ENCODE data around the gene LARP7. TPM values are rescaled to one million over a fixed set of nuclear protein-coding genes. Genes with fewer than 3 reads are reported as not detected.
A peak's percentile ranks its signal among the peaks of the same experiment; 100 is the strongest.

Gene LARP7
- total RNA-seq, 1 donor from 2014 or later: 33.9 TPM

- H3K36me3 Mint-ChIP-seq (ENCODE audit: low read depth, unreplicated experiment): peaks cover 2% of the 10 kb centered on the region
- Histone ChIP-seq H3K4me2 (ENCODE audit: low read length) (no peak overlapping the region), H3K4me3 (ENCODE audit: insufficient read depth, low read depth, low read length) (no peak overlapping the region), H3K9me3 (ENCODE audit: insufficient read depth, low read depth, low read length) (no peaks in the 10 kb centered on the region), H3K27ac (ENCODE audit: low read depth, low read length) (peak overlapping the region; percentile 74), H3K79me2 (ENCODE audit: insufficient read depth, low read length) (peaks cover 1% of the 10 kb centered on the region), H3K27me3 (ENCODE audit: insufficient read depth, low read length) (no peaks in the 10 kb centered on the region), H2AFZ (ENCODE audit: low read depth, low read length) (no peak overlapping the region), H4K20me1 (ENCODE audit: insufficient read depth, low read length) (no peaks in the 10 kb centered on the region), H3K4me1 (ENCODE audit: insufficient read depth, low read length) (peaks cover 8% of the 10 kb centered on the region), H3K36me3 (ENCODE audit: insufficient read depth, low read length) (peaks cover 19% of the 10 kb centered on the region), H3K9ac (ENCODE audit: low read length) (no peak overlapping the region)
- H3K27ac Mint-ChIP-seq (ENCODE audit: unreplicated experiment): no peak overlapping the region
- H3K4me1 Mint-ChIP-seq (ENCODE audit: low read depth, unreplicated experiment): no peaks in the 10 kb centered on the region
- no peaks in the 10 kb centered on the region for H3K9me3 Mint-ChIP-seq (ENCODE audit: unreplicated experiment)
- peak; percentile 10 for DNase-seq (ENCODE audit: low read depth)
- H3K4me3 Mint-ChIP-seq (ENCODE audit: unreplicated experiment): no peak overlapping the region
- TF ChIP-seq CTCF (IDR thresholded peaks at IDR 0.05; ENCODE audit: insufficient read depth, low read depth, low read length) (no peak), EZH2 (IDR thresholded peaks at IDR 0.05; ENCODE audit: insufficient read depth, low read length) (no peak)
- no peaks in the 10 kb centered on the region for H3K27me3 Mint-ChIP-seq (ENCODE audit: low read depth, unreplicated experiment)
- no peak for FAIRE-seq
Measured at GRCh38 chr4:112647785-112648184, 10.8 kb downstream of the LARP7 start.

GRCh38 chr4:112648263-112649054 lies 11.5 kb downstream of the LARP7 start:
- Histone ChIP-seq H3K4me1 (ENCODE audit: insufficient read depth, low read length) (peaks cover 8% of the 10 kb centered on the region), H3K4me2 (ENCODE audit: low read length) (peak overlapping the region; percentile 71), H3K9ac (ENCODE audit: low read length) (peak overlapping the region; percentile 47), H3K79me2 (ENCODE audit: insufficient read depth, low read length) (no peaks in the 10 kb centered on the region), H3K9me3 (ENCODE audit: insufficient read depth, low read depth, low read length) (no peaks in the 10 kb centered on the region), H4K20me1 (ENCODE audit: insufficient read depth, low read length) (no peaks in the 10 kb centered on the region), H3K27ac (ENCODE audit: low read depth, low read length) (peak overlapping the region; percentile 74), H3K36me3 (ENCODE audit: insufficient read depth, low read length) (peaks cover 19% of the 10 kb centered on the region), H3K4me3 (ENCODE audit: insufficient read depth, low read depth, low read length) (peak overlapping the region; percentile 25), H3K27me3 (ENCODE audit: insufficient read depth, low read length) (no peaks in the 10 kb centered on the region), H2AFZ (ENCODE audit: low read depth, low read length) (no peak overlapping the region)
- TF ChIP-seq EZH2 (IDR thresholded peaks at IDR 0.05; ENCODE audit: insufficient read depth, low read length) (no peak), CTCF (IDR thresholded peaks at IDR 0.05; ENCODE audit: insufficient read depth, low read depth, low read length) (no peak)
- DNase-seq (ENCODE audit: low read depth): peak; percentile 54
- FAIRE-seq: no peak
- Mint-ChIP-seq H3K36me3 (ENCODE audit: low read depth, unreplicated experiment) (peaks cover 2% of the 10 kb centered on the region), H3K9me3 (ENCODE audit: unreplicated experiment) (no peaks in the 10 kb centered on the region), H3K27ac (ENCODE audit: unreplicated experiment) (no peak overlapping the region), H3K4me1 (ENCODE audit: low read depth, unreplicated experiment) (no peaks in the 10 kb centered on the region), H3K27me3 (ENCODE audit: low read depth, unreplicated experiment) (no peaks in the 10 kb centered on the region), H3K4me3 (ENCODE audit: unreplicated experiment) (no peak overlapping the region)

- H3K36me3 ChIP-seq (ENCODE audit: insufficient read depth, low read length): peaks cover 19% of the 10 kb centered on the region
- H3K4me1 ChIP-seq (ENCODE audit: insufficient read depth, low read length): peaks cover 8% of the 10 kb centered on the region
- no peaks in the 10 kb centered on the region for H3K27me3 Mint-ChIP-seq (ENCODE audit: low read depth, unreplicated experiment)
- H3K4me3 Mint-ChIP-seq (ENCODE audit: unreplicated experiment): no peak overlapping the region
- FAIRE-seq (no peak), DNase-seq (ENCODE audit: low read depth) (no peak)
- no peaks in the 10 kb centered on the region for H3K9me3 Mint-ChIP-seq (ENCODE audit: unreplicated experiment)
- no peak for TF ChIP-seq CTCF (IDR thresholded peaks at IDR 0.05; ENCODE audit: insufficient read depth, low read depth, low read length)
- TF ChIP-seq EZH2 (IDR thresholded peaks at IDR 0.05; ENCODE audit: insufficient read depth, low read length): no peak
- no peak overlapping the region for H3K27ac Mint-ChIP-seq (ENCODE audit: unreplicated experiment)
- H3K36me3 Mint-ChIP-seq (ENCODE audit: low read depth, unreplicated experiment): peaks cover 2% of the 10 kb centered on the region
- H2AFZ ChIP-seq (ENCODE audit: low read depth, low read length): no peak overlapping the region
- no peaks in the 10 kb centered on the region for H3K27me3 ChIP-seq (ENCODE audit: insufficient read depth, low read length)
- H3K4me2 ChIP-seq (ENCODE audit: low read length): peak overlapping the region; percentile 71
- H3K79me2 ChIP-seq (ENCODE audit: insufficient read depth, low read length): no peaks in the 10 kb centered on the region
- H3K9me3 ChIP-seq (ENCODE audit: insufficient read depth, low read depth, low read length): no peaks in the 10 kb centered on the region
- H3K4me1 Mint-ChIP-seq (ENCODE audit: low read depth, unreplicated experiment): no peaks in the 10 kb centered on the region
- no peaks in the 10 kb centered on the region for H4K20me1 ChIP-seq (ENCODE audit: insufficient read depth, low read length)
- peak overlapping the region; percentile 74 for H3K27ac ChIP-seq (ENCODE audit: low read depth, low read length)
- no peak overlapping the region for H3K4me3 ChIP-seq (ENCODE audit: insufficient read depth, low read depth, low read length)
- no peak overlapping the region for H3K9ac ChIP-seq (ENCODE audit: low read length)
Measured at GRCh38 chr4:112649055-112649408, 12.1 kb downstream of the LARP7 start.

Data from astrocyte (in vitro differentiated cells and primary cell).